ENCODE data around the gene OR2T2.
"Not testable (repeated sequence)": the region's sequence is repeated elsewhere in the genome, so short reads cannot be mapped to it uniquely, and the experiment has no call there.

The OR2T2 gene

GRCh38 chr1:248433811-248434415 is 11.5 kb upstream of the OR2T2 start:
- H3K9me3 ChIP-seq (ENCODE audit: control insufficient read depth in 1 of 2, low read length in 2 of 2); H3K36me3 ChIP-seq (ENCODE audit: control insufficient read depth in 1 of 2, insufficient read depth in 2 of 2, low read length in 2 of 2); H3K4me3 ChIP-seq (ENCODE audit: low read depth in 1 of 2, low read length in 2 of 2); H3K27ac ChIP-seq (ENCODE audit: low read length); H3K4me1 ChIP-seq (ENCODE audit: control insufficient read depth in 1 of 2, insufficient read depth in 2 of 2, low read length in 2 of 2); H3K27me3 ChIP-seq (ENCODE audit: low read depth, low read length): not testable (repeated sequence)

- not testable (repeated sequence) for H3K27ac ChIP-seq (ENCODE audit: low read length); H3K27me3 ChIP-seq (ENCODE audit: low read depth, low read length); H3K36me3 ChIP-seq (ENCODE audit: control insufficient read depth in 1 of 2, insufficient read depth in 2 of 2, low read length in 2 of 2); H3K9me3 ChIP-seq (ENCODE audit: control insufficient read depth in 1 of 2, low read length in 2 of 2); H3K4me1 ChIP-seq (ENCODE audit: control insufficient read depth in 1 of 2, insufficient read depth in 2 of 2, low read length in 2 of 2); H3K4me3 ChIP-seq (ENCODE audit: low read depth in 1 of 2, low read length in 2 of 2)
Measured at GRCh38 chr1:248434913-248435312, 10.5 kb upstream of the OR2T2 start.

- H3K4me3 ChIP-seq (ENCODE audit: low read depth in 1 of 2, low read length in 2 of 2); H3K9me3 ChIP-seq (ENCODE audit: control insufficient read depth in 1 of 2, low read length in 2 of 2); H3K4me1 ChIP-seq (ENCODE audit: control insufficient read depth in 1 of 2, insufficient read depth in 2 of 2, low read length in 2 of 2); H3K27ac ChIP-seq (ENCODE audit: low read length); H3K36me3 ChIP-seq (ENCODE audit: control insufficient read depth in 1 of 2, insufficient read depth in 2 of 2, low read length in 2 of 2); H3K27me3 ChIP-seq (ENCODE audit: low read depth, low read length): not testable (repeated sequence)
Measured at GRCh38 chr1:248436303-248436702, 9.1 kb upstream of the OR2T2 start.

- not testable (repeated sequence) for H3K4me3 ChIP-seq (ENCODE audit: low read depth in 1 of 2, low read length in 2 of 2); H3K27ac ChIP-seq (ENCODE audit: low read length); H3K4me1 ChIP-seq (ENCODE audit: control insufficient read depth in 1 of 2, insufficient read depth in 2 of 2, low read length in 2 of 2); H3K9me3 ChIP-seq (ENCODE audit: control insufficient read depth in 1 of 2, low read length in 2 of 2); H3K27me3 ChIP-seq (ENCODE audit: low read depth, low read length); H3K36me3 ChIP-seq (ENCODE audit: control insufficient read depth in 1 of 2, insufficient read depth in 2 of 2, low read length in 2 of 2)
Measured at GRCh38 chr1:248438668-248439067, 6.8 kb upstream of the OR2T2 start.

- H3K4me3 ChIP-seq (ENCODE audit: low read depth in 1 of 2, low read length in 2 of 2); H3K27ac ChIP-seq (ENCODE audit: low read length): not testable (repeated sequence)
Measured at GRCh38 chr1:248439283-248439682, 6.2 kb upstream of the OR2T2 start.

GRCh38 chr1:248442500-248443277 is 2.7 kb upstream of the OR2T2 start:
- H3K27me3 ChIP-seq (ENCODE audit: low read depth, low read length); H3K4me1 ChIP-seq (ENCODE audit: control insufficient read depth in 1 of 2, insufficient read depth in 2 of 2, low read length in 2 of 2): not testable (repeated sequence)

More at GRCh38 chr1:248439283-248439682, 6.2 kb upstream of the OR2T2 start:
- H3K9me3 ChIP-seq (ENCODE audit: control insufficient read depth in 1 of 2, low read length in 2 of 2); H3K36me3 ChIP-seq (ENCODE audit: control insufficient read depth in 1 of 2, insufficient read depth in 2 of 2, low read length in 2 of 2); H3K27me3 ChIP-seq (ENCODE audit: low read depth, low read length); H3K4me1 ChIP-seq (ENCODE audit: control insufficient read depth in 1 of 2, insufficient read depth in 2 of 2, low read length in 2 of 2): not testable (repeated sequence)

GRCh38 chr1:248444603-248445002 is 834 bp upstream of the OR2T2 start:
- not testable (repeated sequence) for H3K4me3 ChIP-seq (ENCODE audit: low read depth in 1 of 2, low read length in 2 of 2); H3K9me3 ChIP-seq (ENCODE audit: control insufficient read depth in 1 of 2, low read length in 2 of 2); H3K27me3 ChIP-seq (ENCODE audit: low read depth, low read length); H3K4me1 ChIP-seq (ENCODE audit: control insufficient read depth in 1 of 2, insufficient read depth in 2 of 2, low read length in 2 of 2); H3K27ac ChIP-seq (ENCODE audit: low read length); H3K36me3 ChIP-seq (ENCODE audit: control insufficient read depth in 1 of 2, insufficient read depth in 2 of 2, low read length in 2 of 2)

More at GRCh38 chr1:248442500-248443277, 2.7 kb upstream of the OR2T2 start:
- H3K27ac ChIP-seq (ENCODE audit: low read length); H3K36me3 ChIP-seq (ENCODE audit: control insufficient read depth in 1 of 2, insufficient read depth in 2 of 2, low read length in 2 of 2); H3K4me3 ChIP-seq (ENCODE audit: low read depth in 1 of 2, low read length in 2 of 2); H3K9me3 ChIP-seq (ENCODE audit: control insufficient read depth in 1 of 2, low read length in 2 of 2): not testable (repeated sequence)

GRCh38 chr1:248448409-248449074 is 3.1 kb downstream of the OR2T2 start:
- not testable (repeated sequence) for H3K4me3 ChIP-seq (ENCODE audit: low read depth in 1 of 2, low read length in 2 of 2); H3K36me3 ChIP-seq (ENCODE audit: control insufficient read depth in 1 of 2, insufficient read depth in 2 of 2, low read length in 2 of 2); H3K4me1 ChIP-seq (ENCODE audit: control insufficient read depth in 1 of 2, insufficient read depth in 2 of 2, low read length in 2 of 2); H3K27me3 ChIP-seq (ENCODE audit: low read depth, low read length); H3K9me3 ChIP-seq (ENCODE audit: control insufficient read depth in 1 of 2, low read length in 2 of 2); H3K27ac ChIP-seq (ENCODE audit: low read length)

- not testable (repeated sequence) for H3K27ac ChIP-seq (ENCODE audit: low read length); H3K4me1 ChIP-seq (ENCODE audit: control insufficient read depth in 1 of 2, insufficient read depth in 2 of 2, low read length in 2 of 2); H3K27me3 ChIP-seq (ENCODE audit: low read depth, low read length); H3K36me3 ChIP-seq (ENCODE audit: control insufficient read depth in 1 of 2, insufficient read depth in 2 of 2, low read length in 2 of 2); H3K4me3 ChIP-seq (ENCODE audit: low read depth in 1 of 2, low read length in 2 of 2); H3K9me3 ChIP-seq (ENCODE audit: control insufficient read depth in 1 of 2, low read length in 2 of 2)
Measured at GRCh38 chr1:248449821-248450465, 4.5 kb downstream of the OR2T2 start.

GRCh38 chr1:248450466-248451145 is 5.2 kb downstream of the OR2T2 start:
- not testable (repeated sequence) for H3K4me1 ChIP-seq (ENCODE audit: control insufficient read depth in 1 of 2, insufficient read depth in 2 of 2, low read length in 2 of 2); H3K4me3 ChIP-seq (ENCODE audit: low read depth in 1 of 2, low read length in 2 of 2); H3K9me3 ChIP-seq (ENCODE audit: control insufficient read depth in 1 of 2, low read length in 2 of 2); H3K27me3 ChIP-seq (ENCODE audit: low read depth, low read length); H3K36me3 ChIP-seq (ENCODE audit: control insufficient read depth in 1 of 2, insufficient read depth in 2 of 2, low read length in 2 of 2); H3K27ac ChIP-seq (ENCODE audit: low read length)

GRCh38 chr1:248453619-248454018 is 8.2 kb downstream of the OR2T2 start:
- not testable (repeated sequence) for H3K27ac ChIP-seq (ENCODE audit: low read length); H3K9me3 ChIP-seq (ENCODE audit: control insufficient read depth in 1 of 2, low read length in 2 of 2); H3K27me3 ChIP-seq (ENCODE audit: low read depth, low read length); H3K36me3 ChIP-seq (ENCODE audit: control insufficient read depth in 1 of 2, insufficient read depth in 2 of 2, low read length in 2 of 2); H3K4me1 ChIP-seq (ENCODE audit: control insufficient read depth in 1 of 2, insufficient read depth in 2 of 2, low read length in 2 of 2); H3K4me3 ChIP-seq (ENCODE audit: low read depth in 1 of 2, low read length in 2 of 2)

Measured in muscle layer of duodenum (tissue), 2 donors.